ENCODE results near the gene TRANK1. TPM values are rescaled to one million over a fixed set of nuclear protein-coding genes. Genes with fewer than 3 reads are reported as not detected.
"Not testable (repeated sequence)": the region's sequence is repeated elsewhere in the genome, so short reads cannot be mapped to it uniquely, and the experiment has no call there.

Gene TRANK1
- total and polyA plus RNA-seq, 2 of the 4 experiments (the other 2 are of a cell fraction) = 7.9 to 12.7 TPM

- peak overlapping the region; percentile 82; the same call in 2 of the 3 replicates for H2BK15ac ChIP-seq (ENCODE audit: low read depth, low read length)
- no peak overlapping the region for H3K4me2 ChIP-seq (ENCODE audit: low read depth, low read length)
- in situ Hi-C loops (cut with MboI; ENCODE audit: low sequenced_read_pairs) = no loop called here
- no peak for DNase-seq
- ChIA-PET POLR2A (ENCODE audit: unreplicated experiment) (no interaction called here), CTCF (interaction anchor here (1.2 kb wide), 1 partner anchor 25 kb away, joined by 6 read pairs; no protein-coding TSS in a partner anchor)
- dilution Hi-C loops (cut with HindIII; ENCODE audit: low sequenced_read_pairs, unreplicated experiment) = no loop called here
- peak overlapping the region; percentile 83 for H4K5ac ChIP-seq (ENCODE audit: low read depth, low read length)
- H4K20me1 ChIP-seq (ENCODE audit: insufficient read depth, low read length) = no peaks in the 10 kb centered on the region
- H3K18ac ChIP-seq (ENCODE audit: low read depth, low read length) = peak overlapping the region; percentile 94
- intact Hi-C loops (cut with micrococcal nuclease) = no loop called here
- no peak overlapping the region for H3K56ac ChIP-seq (ENCODE audit: extremely low read depth, insufficient read depth, low read length)
- H3K4me3 ChIP-seq (ENCODE audit: insufficient read depth, low read depth, low read length) = no peak overlapping the region
- peak overlapping the region; percentile 92 for H3K4ac ChIP-seq (ENCODE audit: low read depth, low read length)
- peak overlapping the region; percentile 93 for H4K91ac ChIP-seq (ENCODE audit: insufficient read depth, low read depth, low read length)
- TF ChIP-seq CTCF (conservative IDR thresholded peaks at IDR 0.05; ENCODE audit: low read depth, low read length) = no peak
- no peak for TF ChIP-seq RCOR1 (IDR thresholded peaks at IDR 0.05; ENCODE audit: insufficient replicate concordance, low read length)
- ATAC-seq (ENCODE audit: low read depth) = peak; percentile 5; the same call in 1 of the 2 replicates
- no peak overlapping the region for H2AFZ ChIP-seq (replicated peaks; ENCODE audit: low read length, poor library complexity)
- peaks cover 17% of the 10 kb centered on the region for H3K4me1 ChIP-seq (ENCODE audit: control insufficient read depth, insufficient read depth, low read length)
- H2AK9ac ChIP-seq (replicated peaks; ENCODE audit: low read depth, low read length, poor library complexity) = peak overlapping the region; percentile 92
- H3K9me1 ChIP-seq (ENCODE audit: insufficient read depth, low read length) = peaks cover 14% of the 10 kb centered on the region; the same call in 1 of the 2 replicates
- peak overlapping the region; percentile 98 for H2BK120ac ChIP-seq (ENCODE audit: low read depth, low read length)
- H2BK5ac ChIP-seq (ENCODE audit: low read depth, low read length, poor library complexity, severe bottlenecking) = peak overlapping the region; percentile 100
- H2AK5ac ChIP-seq (ENCODE audit: low read depth, low read length) = peak overlapping the region; percentile 98
- no peak overlapping the region for H3K9ac ChIP-seq (ENCODE audit: low read depth, low read length)
- no peaks in the 10 kb centered on the region for H3K27me3 ChIP-seq (ENCODE audit: control insufficient read depth, insufficient read depth, low read length)
- peak overlapping the region; percentile 92 to 100 for H4K8ac ChIP-seq (ENCODE audit: low read depth in 2 of 2, low read length in 2 of 2)
- H3K9me3 ChIP-seq (ENCODE audit: control insufficient read depth, insufficient read depth, low read length) = no peaks in the 10 kb centered on the region
- H2BK20ac ChIP-seq (ENCODE audit: low read depth, low read length) = peak overlapping the region; percentile 97
- H3K14ac ChIP-seq (replicated peaks; ENCODE audit: low read depth, low read length) = peak overlapping the region; percentile 79
- H3K23ac ChIP-seq (ENCODE audit: low read depth, low read length) = peak overlapping the region; percentile 74; the same call in 1 of the 2 replicates
- H3K36me3 ChIP-seq (ENCODE audit: control insufficient read depth, insufficient read depth, low read length) = no peaks in the 10 kb centered on the region
- no TSS peak for BruUV-seq (replicated peaks)
- peak overlapping the region; percentile 89 for H3K27ac ChIP-seq (ENCODE audit: insufficient read depth, low read length)
- H3K79me1 ChIP-seq (ENCODE audit: low read depth in 1 of 2, low read length in 2 of 2) = peaks cover 0 to 14% of the 10 kb centered on the region in 2 experiments; a peak in 2 of 4 replicates
Measured at GRCh38 chr3:36933540-36934296, 11.1 kb downstream of the TRANK1 start.

- Histone ChIP-seq H3K9me1 (ENCODE audit: insufficient read depth, low read length) (peaks cover 16% of the 10 kb centered on the region; the same call in 1 of the 2 replicates), H2BK120ac (ENCODE audit: low read depth, low read length) (peak overlapping the region; percentile 61; the same call in 1 of the 2 replicates), H2BK5ac (ENCODE audit: low read depth, low read length, poor library complexity, severe bottlenecking) (peak overlapping the region; percentile 46), H3K4ac (ENCODE audit: low read depth, low read length) (peak overlapping the region; percentile 52; the same call in 1 of the 2 replicates), H3K18ac (ENCODE audit: low read depth, low read length) (peak overlapping the region; percentile 37; the same call in 1 of the 2 replicates), H2AK5ac (ENCODE audit: low read depth, low read length) (peak overlapping the region; percentile 30; the same call in 1 of the 2 replicates), H4K91ac (ENCODE audit: insufficient read depth, low read depth, low read length) (0 out of 2 replicates have a peak overlapping the region, but pooled peaks have one; percentile 27), H3K79me1 (ENCODE audit: low read depth in 1 of 2, low read length in 2 of 2) (peaks cover 0 to 14% of the 10 kb centered on the region in 2 experiments; a peak in 2 of 4 replicates), H4K5ac (ENCODE audit: low read depth, low read length) (peak overlapping the region; percentile 70; the same call in 1 of the 2 replicates), H3K4me1 (ENCODE audit: control insufficient read depth, insufficient read depth, low read length) (peaks cover 13% of the 10 kb centered on the region), H3K14ac (replicated peaks; ENCODE audit: low read depth, low read length) (peak overlapping the region; percentile 52; the same call in 1 of the 2 replicates)
- H3K23ac ChIP-seq (ENCODE audit: low read depth, low read length); dilution Hi-C loops (cut with HindIII; ENCODE audit: low sequenced_read_pairs, unreplicated experiment); DNase-seq; H3K27ac ChIP-seq (ENCODE audit: insufficient read depth, low read length); ATAC-seq (ENCODE audit: low read depth); CTCF ChIA-PET; POLR2A ChIA-PET (ENCODE audit: unreplicated experiment); H3K9me3 ChIP-seq (ENCODE audit: control insufficient read depth, insufficient read depth, low read length); in situ Hi-C loops (cut with MboI; ENCODE audit: low sequenced_read_pairs); BruUV-seq (replicated peaks); H3K4me3 ChIP-seq (ENCODE audit: insufficient read depth, low read depth, low read length); H3K9ac ChIP-seq (ENCODE audit: low read depth, low read length); H4K8ac ChIP-seq (ENCODE audit: low read depth in 2 of 2, low read length in 2 of 2); H3K27me3 ChIP-seq (ENCODE audit: control insufficient read depth, insufficient read depth, low read length); H2AK9ac ChIP-seq (replicated peaks; ENCODE audit: low read depth, low read length, poor library complexity); H4K20me1 ChIP-seq (ENCODE audit: insufficient read depth, low read length); H3K4me2 ChIP-seq (ENCODE audit: low read depth, low read length); H2AFZ ChIP-seq (replicated peaks; ENCODE audit: low read length, poor library complexity); H2BK15ac ChIP-seq (ENCODE audit: low read depth, low read length); H3K56ac ChIP-seq (ENCODE audit: extremely low read depth, insufficient read depth, low read length); H2BK20ac ChIP-seq (ENCODE audit: low read depth, low read length); H3K36me3 ChIP-seq (ENCODE audit: control insufficient read depth, insufficient read depth, low read length); intact Hi-C loops (cut with micrococcal nuclease): not testable (repeated sequence)
- whole genome bisulfite sequencing, 2 experiments (ENCODE audit: extremely low coverage in 2 of 2, insufficient read length in 1 of 2) = no CpG with 5 or more reads among the region's 1 CpG
Measured at GRCh38 chr3:36931424-36931823, 13.4 kb downstream of the TRANK1 start.

Data from IMR-90 (cell line).